Activated CD4-positive, alpha-beta memory T cell treated with anti-CD3 and anti-CD28 coated beads for 36 hours (primary cell): ENCODE measurements around the gene CS. TPM values are rescaled to one million over a fixed set of nuclear protein-coding genes. Genes with fewer than 3 reads are reported as not detected.
"Not testable (repeated sequence)": the region's sequence is repeated elsewhere in the genome, so short reads cannot be mapped to it uniquely, and the experiment has no call there.

Experiments used
- CTCF ChIA-PET: fragments of 350-600 bp; sonication (Branson Sonifier 250); formaldehyde crosslinking; loops from one replicate; lab custom pipeline; 2021; ENCODE audit warnings: antibody characterized with exemption, inconsistent platforms; lab: Charles Lee
- POLR2A ChIA-PET: fragments of 350-600 bp; sonication (Branson Sonifier 250); formaldehyde crosslinking; loops from one replicate; lab custom pipeline; 2021; ENCODE audit warnings: antibody characterized with exemption; lab: Charles Lee
- DNase-seq: peaks from one replicate; pipeline ENCODE4 v3.0.0-alpha.2; 2020
- H3K27ac Mint-ChIP-seq: one replicate; pipeline ENCODE4 v1.8.0; 2021; ENCODE audit warnings: mixed read lengths
- H3K27me3 Mint-ChIP-seq: one replicate; pipeline ENCODE4 v1.8.0; 2021; ENCODE audit warnings: mixed read lengths
- H3K36me3 Mint-ChIP-seq: one replicate; pipeline ENCODE4 v1.8.0; 2021; ENCODE audit warnings: mixed read lengths
- H3K4me1 Mint-ChIP-seq: one replicate; pipeline ENCODE4 v1.8.0; 2021; ENCODE audit warnings: low read depth, mixed read lengths
- H3K4me3 Mint-ChIP-seq: one replicate; pipeline ENCODE4 v1.8.0; 2021; ENCODE audit warnings: mild to moderate bottlenecking, mixed read lengths
- H3K9me3 Mint-ChIP-seq: one replicate; pipeline ENCODE4 v1.8.0; 2021; ENCODE audit warnings: mixed read lengths
- intact Hi-C: fragments of 100-400 bp; cut with micrococcal nuclease; formaldehyde crosslinking; loops from one replicate; pipeline ENCODE4 v1.15.1; 2023
- total RNA-seq, 2 experiments: library from RNA; stranded (reverse); gene quantifications; one replicate each; pipeline ENCODE4 v1.2.3, GENCODE V29; 2021

Gene CS
- total RNA-seq, 2 experiments from 2014 or later = 304 to 309 TPM

DNA sequence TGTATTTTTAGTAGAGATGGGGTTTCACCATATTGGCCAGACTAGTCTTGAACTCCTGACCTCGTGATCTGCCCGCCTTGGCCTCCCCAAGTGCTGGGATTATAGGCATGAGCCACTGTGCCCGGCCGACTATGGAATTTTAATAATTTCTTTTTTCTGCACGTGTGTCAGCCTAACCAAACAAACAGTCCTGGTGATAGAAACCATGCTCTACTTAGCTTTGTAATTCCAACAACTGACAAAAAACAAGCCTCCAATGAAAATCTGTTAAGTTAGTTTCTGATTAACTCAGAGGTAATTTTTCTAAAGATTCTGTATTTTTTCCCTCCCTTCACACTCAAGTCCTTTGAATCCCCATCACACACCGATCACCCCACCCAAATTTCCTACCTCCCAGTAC, 18.1 kb downstream of the CS start:
- H3K9me3 Mint-ChIP-seq = no peaks in the 10 kb centered on the region
- no peak for DNase-seq
- ChIA-PET CTCF (interaction anchor here (0.9 kb wide), 1 partner anchor 92 kb away, joined by 3 read pairs; the partner anchor contains the start of gene SMARCC2), POLR2A (no interaction called here)
- no peaks in the 10 kb centered on the region for H3K4me1 Mint-ChIP-seq
- H3K36me3 Mint-ChIP-seq = peaks cover 38% of the 10 kb centered on the region
- H3K4me3 Mint-ChIP-seq = no peak overlapping the region
- H3K27ac Mint-ChIP-seq = peak overlapping the region; percentile 33
- intact Hi-C loops = no loop called here
- no peaks in the 10 kb centered on the region for H3K27me3 Mint-ChIP-seq

DNA sequence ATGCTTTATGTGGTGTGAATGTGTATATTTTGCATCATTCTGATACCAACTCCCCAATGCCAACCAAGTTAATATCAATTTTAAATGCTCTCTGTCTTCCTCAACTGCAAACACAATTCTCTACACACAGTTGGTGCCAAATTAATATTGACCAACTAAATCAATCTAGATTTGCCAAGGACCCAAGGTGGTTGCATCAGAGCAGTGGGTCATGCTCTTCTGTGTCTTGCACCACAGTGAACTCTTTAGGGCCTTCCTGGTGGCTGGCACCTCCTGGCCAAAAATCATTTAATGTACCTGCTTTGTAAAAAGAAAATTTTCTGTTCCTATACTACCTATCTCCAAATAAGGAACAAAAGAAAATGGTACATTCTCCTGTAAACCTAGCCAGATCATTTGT, 19.3 kb downstream of the CS start:
- no peaks in the 10 kb centered on the region for H3K4me1 Mint-ChIP-seq
- peaks cover 39% of the 10 kb centered on the region for H3K36me3 Mint-ChIP-seq
- DNase-seq = no peak
- no peaks in the 10 kb centered on the region for H3K9me3 Mint-ChIP-seq
- no peak overlapping the region for H3K4me3 Mint-ChIP-seq
- intact Hi-C loops = no loop called here
- no peak overlapping the region for H3K27ac Mint-ChIP-seq
- CTCF ChIA-PET = no interaction called here
- H3K27me3 Mint-ChIP-seq = no peaks in the 10 kb centered on the region
- POLR2A ChIA-PET = no interaction called here

GRCh38 chr12:56278905-56279304, 21.2 kb downstream of the CS start:
- H3K36me3 Mint-ChIP-seq = peaks cover 43% of the 10 kb centered on the region
- H3K4me1 Mint-ChIP-seq = no peaks in the 10 kb centered on the region
- ChIA-PET CTCF (no interaction called here), POLR2A (no interaction called here)
- no peak overlapping the region for H3K4me3 Mint-ChIP-seq
- H3K9me3 Mint-ChIP-seq = no peaks in the 10 kb centered on the region
- intact Hi-C loops = no loop called here
- no peaks in the 10 kb centered on the region for H3K27me3 Mint-ChIP-seq
- no peak for DNase-seq
- H3K27ac Mint-ChIP-seq = no peak overlapping the region

- H3K27ac Mint-ChIP-seq = no peak overlapping the region
- CTCF ChIA-PET = interaction anchor here (1.0 kb wide), 1 partner anchor 162 kb away, joined by 3 read pairs; no protein-coding TSS in a partner anchor
- peaks cover 31% of the 10 kb centered on the region for H3K36me3 Mint-ChIP-seq
Measured at GRCh38 chr12:56274299-56274698, 25.8 kb downstream of the CS start.

GRCh38 chr12:56272468-56272867, 27.7 kb downstream of the CS start:
- H3K4me1 Mint-ChIP-seq, intact Hi-C loops, H3K4me3 Mint-ChIP-seq, H3K9me3 Mint-ChIP-seq, H3K27me3 Mint-ChIP-seq, CTCF ChIA-PET, H3K27ac Mint-ChIP-seq, DNase-seq, POLR2A ChIA-PET: not testable (repeated sequence)
- peaks cover 27% of the 10 kb centered on the region for H3K36me3 Mint-ChIP-seq

More at GRCh38 chr12:56274299-56274698, 25.8 kb downstream of the CS start:
- H3K4me1 Mint-ChIP-seq = no peaks in the 10 kb centered on the region
- no peaks in the 10 kb centered on the region for H3K27me3 Mint-ChIP-seq
- POLR2A ChIA-PET = no interaction called here
- no peaks in the 10 kb centered on the region for H3K9me3 Mint-ChIP-seq
- intact Hi-C loops = no loop called here
- H3K4me3 Mint-ChIP-seq = no peak overlapping the region
- DNase-seq = no peak

- H3K4me1 Mint-ChIP-seq = peaks cover 15% of the 10 kb centered on the region
- peaks cover 24% of the 10 kb centered on the region for H3K36me3 Mint-ChIP-seq
- intact Hi-C loops = no loop called here
- POLR2A ChIA-PET = no interaction called here
- CTCF ChIA-PET = interaction anchor here (0.7 to 0.9 kb wide), 3 partner anchors 78 to 275 kb away, joined by 3 read pairs; no protein-coding TSS in a partner anchor
- no peak for DNase-seq
- H3K9me3 Mint-ChIP-seq = no peaks in the 10 kb centered on the region
- H3K4me3 Mint-ChIP-seq = no peak overlapping the region
- H3K27ac Mint-ChIP-seq = no peak overlapping the region
- H3K27me3 Mint-ChIP-seq = no peaks in the 10 kb centered on the region
Measured at GRCh38 chr12:56271031-56271430, 29.1 kb downstream of the CS start.

- H3K4me1 Mint-ChIP-seq = peaks cover 20% of the 10 kb centered on the region
- ChIA-PET CTCF (interaction anchor here (1.2 to 2.4 kb wide), 10 partner anchors 11 to 197 kb away, joined by 3 to 21 read pairs (median 6); partner anchors contain the start of genes ANKRD52, CNPY2 and SMARCC2), POLR2A (interaction anchor here (1.1 to 1.6 kb wide), 3 partner anchors 9 to 49 kb away, joined by 3 to 4 read pairs (median 4); partner anchors contain the start of genes ANKRD52 and CNPY2)
- no peaks in the 10 kb centered on the region for H3K9me3 Mint-ChIP-seq
- peaks cover 5% of the 10 kb centered on the region for H3K36me3 Mint-ChIP-seq
- peak overlapping the region; percentile 88 for H3K4me3 Mint-ChIP-seq
- no peaks in the 10 kb centered on the region for H3K27me3 Mint-ChIP-seq
- no peak for DNase-seq
- intact Hi-C loops = loop anchor here (2.0 kb wide), 1 partner anchor 75 kb away; no protein-coding TSS in a partner anchor
- no peak overlapping the region for H3K27ac Mint-ChIP-seq
Measured at GRCh38 chr12:56267443-56268071, 32.6 kb downstream of the CS start.

DNA sequence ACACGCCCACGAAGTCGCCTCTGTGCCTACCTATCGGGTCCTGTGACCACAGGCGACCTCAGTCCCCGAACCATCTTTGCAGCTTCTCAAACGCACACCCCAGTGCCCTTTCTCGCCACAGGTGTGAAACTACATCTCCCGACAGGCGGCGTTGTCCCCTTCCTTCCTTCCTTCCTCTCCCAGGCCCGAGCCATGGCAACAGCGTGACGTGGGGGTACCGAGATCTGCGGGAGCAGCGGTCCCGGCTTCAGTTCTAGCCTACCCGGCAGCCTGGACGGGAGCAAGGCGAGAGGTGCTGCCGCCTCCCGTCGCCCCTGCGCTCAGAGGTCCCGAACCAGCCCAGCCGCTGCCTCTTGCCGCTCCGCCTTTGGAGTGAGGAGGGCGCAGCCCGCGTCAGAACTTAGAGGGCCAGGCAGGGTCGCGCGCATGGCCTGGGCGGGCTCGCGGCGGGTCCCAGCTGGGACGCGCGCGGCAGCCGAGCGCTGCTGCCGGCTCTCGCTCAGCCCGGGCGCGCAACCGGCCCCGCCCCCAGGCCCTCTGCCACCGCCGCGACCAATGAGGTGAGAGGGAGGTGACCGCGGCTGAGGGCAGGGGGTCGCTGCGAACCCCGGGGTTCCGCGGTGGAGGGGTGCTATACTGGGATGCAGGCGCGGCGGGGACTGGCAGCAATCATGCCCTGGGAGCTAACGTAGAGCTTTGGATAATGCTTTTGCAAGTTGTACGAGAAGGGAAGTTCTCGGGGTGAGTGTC, 33.3 kb downstream of the CS start, which contains the start of gene COQ10A:
TSS of gene COQ10A (plus strand) at position 250 of the 750 bp plus-strand sequence. CDS start at position 427, 177 bp downstream.
- H3K4me1 Mint-ChIP-seq = peaks cover 20% of the 10 kb centered on the region
- intact Hi-C loops = loop anchor here (1.0 to 2.0 kb wide), 4 partner anchors 9 to 201 kb away; partner anchors contain the start of genes ANKRD52, CS and SPRYD4
- ChIA-PET CTCF (interaction anchor here (0.6 to 2.4 kb wide), 17 partner anchors 10 to 519 kb away, joined by 3 to 21 read pairs (median 5); partner anchors contain the start of genes ANKRD52, CNPY2, SMARCC2 and ZC3H10), POLR2A (interaction anchor here (0.6 to 1.6 kb wide), 8 partner anchors 9 to 78 kb away, joined by 3 to 5 read pairs (median 4); partner anchors contain the start of genes ANKRD52, CNPY2 and RNF41)
- peak within 1 kb of the TSS; percentile 88 for H3K4me3 Mint-ChIP-seq
- H3K9me3 Mint-ChIP-seq = no peaks in the 10 kb centered on the region
- peaks cover 5% of the 10 kb centered on the region for H3K36me3 Mint-ChIP-seq
- H3K27me3 Mint-ChIP-seq = no peaks in the 10 kb centered on the region
- DNase-seq = peak; percentile 91
- H3K27ac Mint-ChIP-seq = peak within 1 kb of the TSS; percentile 79

DNA sequence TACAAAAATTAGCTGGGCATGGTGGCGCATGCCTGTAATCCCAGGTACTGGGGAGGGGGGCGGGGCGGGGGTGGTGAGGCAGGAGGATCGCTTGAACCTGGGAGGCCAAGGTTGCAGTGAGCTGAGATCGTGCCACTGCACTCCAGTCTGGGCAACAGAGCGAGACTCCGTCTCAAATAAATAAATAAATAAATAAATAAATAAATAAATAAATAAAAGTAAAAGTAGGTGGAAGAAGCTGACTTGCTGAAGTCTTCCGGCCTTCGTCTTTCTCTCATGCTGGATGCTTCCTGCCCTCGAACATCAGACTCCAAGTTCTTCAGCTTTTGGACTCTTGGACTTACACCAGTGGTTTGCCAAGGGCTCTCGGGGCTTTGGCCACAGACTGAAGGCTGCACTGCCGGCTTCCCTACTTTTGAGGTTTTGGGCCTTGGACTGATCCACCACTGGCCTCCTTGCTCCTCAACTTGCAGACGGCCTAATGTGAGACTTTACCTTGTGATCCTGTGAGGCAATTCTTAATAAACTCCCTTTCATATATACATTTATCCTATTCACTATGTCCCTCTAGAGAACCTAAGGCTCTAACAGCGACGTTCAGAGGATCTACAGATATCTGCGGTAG, 34.0 kb downstream of the CS start:
- POLR2A ChIA-PET = interaction anchor here (0.6 to 1.6 kb wide), 8 partner anchors 10 to 78 kb away, joined by 3 to 5 read pairs (median 3); partner anchors contain the start of genes CNPY2, RNF41 and SMARCC2
- H3K4me1 Mint-ChIP-seq = peaks cover 20% of the 10 kb centered on the region

GRCh38 chr12:56262955-56263354, 37.2 kb downstream of the CS start:
- H3K27me3 Mint-ChIP-seq, intact Hi-C loops, H3K4me3 Mint-ChIP-seq, H3K36me3 Mint-ChIP-seq, H3K27ac Mint-ChIP-seq, POLR2A ChIA-PET, H3K9me3 Mint-ChIP-seq: not testable (repeated sequence)
- CTCF ChIA-PET = interaction anchor here (0.7 to 1.2 kb wide), 4 partner anchors 14 to 53 kb away, joined by 3 to 4 read pairs (median 3); partner anchors contain the start of gene CNPY2
- H3K4me1 Mint-ChIP-seq = peaks cover 26% of the 10 kb centered on the region
- DNase-seq = peak; percentile 45

More for the DNA sequence above, 34.0 kb downstream of the CS start:
- not testable (repeated sequence) for H3K36me3 Mint-ChIP-seq, H3K27me3 Mint-ChIP-seq, DNase-seq, H3K9me3 Mint-ChIP-seq
- Mint-ChIP-seq H3K27ac (peak overlapping the region; percentile 79), H3K4me3 (peak overlapping the region; percentile 88)
- intact Hi-C loops = loop anchor here (1.0 to 2.0 kb wide), 4 partner anchors 8 to 202 kb away; partner anchors contain the start of genes ANKRD52, CS and SPRYD4
- CTCF ChIA-PET = interaction anchor here (0.6 to 2.4 kb wide), 16 partner anchors 9 to 519 kb away, joined by 3 to 21 read pairs (median 4); partner anchors contain the start of genes ANKRD52, CNPY2, SMARCC2 and ZC3H10

DNA sequence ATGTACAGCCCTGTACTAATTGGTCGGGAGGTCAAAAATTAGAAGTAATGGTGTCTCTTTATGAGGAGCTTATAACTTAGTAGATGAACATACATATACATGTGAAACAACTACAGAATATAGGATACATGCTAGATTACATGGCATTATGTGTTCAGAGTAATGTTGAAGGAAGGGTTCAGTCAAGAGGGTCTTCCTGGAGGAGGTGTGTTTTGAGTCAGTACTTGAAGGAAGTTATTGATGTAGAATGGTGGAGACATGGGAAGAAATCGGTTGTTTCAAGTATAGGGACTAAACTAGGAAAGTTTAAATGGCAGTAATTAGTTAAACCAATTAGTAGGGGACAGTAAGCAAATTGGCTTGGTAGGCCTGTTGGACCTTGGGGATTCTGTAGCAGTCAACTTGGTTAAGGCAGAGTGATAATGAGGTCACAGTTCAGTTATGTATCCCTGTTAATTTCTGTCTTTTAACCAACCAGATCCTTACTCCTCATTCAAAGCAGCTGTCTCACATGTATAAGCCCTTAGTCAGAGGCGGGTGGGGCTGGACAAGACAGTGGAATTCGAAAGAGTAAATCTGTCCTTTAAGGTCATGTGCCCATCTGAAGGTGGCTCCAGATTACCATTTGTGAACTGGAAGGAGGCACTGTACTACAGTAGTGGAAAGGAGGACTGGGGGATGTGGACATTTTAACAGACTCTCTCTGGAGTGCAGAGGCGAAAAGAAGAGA, 38.5 kb downstream of the CS start:
- intact Hi-C loops = no loop called here

More for the DNA sequence above, 38.5 kb downstream of the CS start:
- ChIA-PET CTCF (no interaction called here), POLR2A (no interaction called here)
- H3K4me3 Mint-ChIP-seq = no peak overlapping the region
- H3K27me3 Mint-ChIP-seq = no peaks in the 10 kb centered on the region
- no peaks in the 10 kb centered on the region for H3K9me3 Mint-ChIP-seq
- peaks cover 23% of the 10 kb centered on the region for H3K4me1 Mint-ChIP-seq
- no peak for DNase-seq
- no peaks in the 10 kb centered on the region for H3K36me3 Mint-ChIP-seq
- H3K27ac Mint-ChIP-seq = no peak overlapping the region
